Natural killer cell (primary cell): ENCODE data around the gene PNMA8A. TPM values are rescaled to one million over a fixed set of nuclear protein-coding genes. Genes with fewer than 3 reads are reported as not detected.

Experiments used
- ATAC-seq, 3 donors: fragments of 150-1000 bp in 2 of 3; fragments of 200-7000 bp in 1 of 3; cut with Tn5 transposase; 1 replicate in 1 of 3; 2 replicates in 2 of 3; pipeline ENCODE4 v1.10.0; 2021; ENCODE audit warnings: mild to moderate bottlenecking in 2 of 3, moderate library complexity in 2 of 3
- DNase-seq, 2 donors: peaks; one replicate each; pipeline versions ENCODE4 v3.0.0 to v3.0.0-alpha.2; 2013 to 2021; ENCODE audit warnings: mixed read lengths in 1 of 2
- H3K27ac ChIP-seq: one replicate; pipeline ENCODE4 v1.5.1; 2013; ENCODE audit warnings: mild to moderate bottlenecking, low read length
- H3K27me3 ChIP-seq: one replicate; pipeline ENCODE4 v1.6.1; 2013; ENCODE audit warnings: low read length; ENCODE audit not compliant: control insufficient read depth, insufficient read depth
- H3K36me3 ChIP-seq: one replicate; pipeline ENCODE4 v1.6.1; 2013; ENCODE audit warnings: low read length; ENCODE audit not compliant: control insufficient read depth, insufficient read depth
- H3K4me1 ChIP-seq: one replicate; pipeline ENCODE4 v1.6.1; 2013; ENCODE audit warnings: low read length; ENCODE audit not compliant: control insufficient read depth, insufficient read depth
- H3K4me3 ChIP-seq: one replicate; pipeline ENCODE4 v1.5.1; 2013; ENCODE audit warnings: low read length
- H3K9me3 ChIP-seq: one replicate; pipeline ENCODE4 v1.6.1; 2013; ENCODE audit warnings: low read length; ENCODE audit not compliant: control insufficient read depth, insufficient read depth
- H3K27ac Mint-ChIP-seq, 2 donors: one replicate each; pipeline ENCODE4 v1.8.0; 2022; ENCODE audit warnings: mild to moderate bottlenecking in 2 of 2, mixed read lengths in 2 of 2, moderate library complexity in 1 of 2
- H3K27me3 Mint-ChIP-seq, 2 donors: one replicate each; pipeline ENCODE4 v1.8.0; 2022; ENCODE audit warnings: low read depth in 2 of 2, mixed read lengths in 2 of 2
- H3K36me3 Mint-ChIP-seq: one replicate; pipeline ENCODE4 v1.8.0; 2022; ENCODE audit warnings: mixed read lengths
- H3K4me1 Mint-ChIP-seq, 2 donors: one replicate each; pipeline ENCODE4 v1.8.0; 2022; ENCODE audit warnings: mixed read lengths in 2 of 2
- H3K4me3 Mint-ChIP-seq: one replicate; pipeline ENCODE4 v1.8.0; 2022; ENCODE audit warnings: mild to moderate bottlenecking, moderate library complexity, mixed read lengths
- H3K9me3 Mint-ChIP-seq, 2 donors: one replicate each; pipeline ENCODE4 v1.8.0; 2022; ENCODE audit warnings: mixed read lengths in 2 of 2
- CTCF ChIP-seq: fragments of 200-600 bp; IDR thresholded peaks from one replicate; pipeline ENCODE4 v1.8.0; 2022; ENCODE audit warnings: antibody characterized with exemption
- WGBS: methylation state at CpG from one replicate; pipeline ENCODE4 v1.1.7; 2013; ENCODE audit warnings: missing lambda C conversion rate; ENCODE audit not compliant: insufficient coverage; 5-methylcytosine and 5-hydroxymethylcytosine counted together
- intact Hi-C: fragments of 100-400 bp; cut with micrococcal nuclease; formaldehyde crosslinking; loops from one replicate; pipeline ENCODE4 v1.14.2; 2022
- total RNA-seq, 4 donors: library from RNA; stranded (reverse); fragments of 120-200 nt in 1 of 4; gene quantifications; one replicate each; pipeline versions ENCODE4 v1.2.3 to v1.2.4, GENCODE V29; 2013 to 2022

PNMA8A gene
- total RNA-seq, 3 donors from 2014 or later (not counting 1 experiment from before 2014, with no cell fraction given), result not detected

GRCh38 chr19:46456930-46457329 lies 14.4 kb downstream of the PNMA8A start:
- no peak overlapping the region for H3K4me3 ChIP-seq
- no peak for TF ChIP-seq CTCF
- H3K4me1 ChIP-seq, result no peaks in the 10 kb centered on the region
- no peaks in the 10 kb centered on the region for H3K9me3 ChIP-seq
- Mint-ChIP-seq H3K4me3 (no peak overlapping the region), H3K27ac (no peak overlapping the region), H3K4me1 (no peaks in the 10 kb centered on the region), H3K27me3 (peaks cover 10 to 20% of the 10 kb centered on the region in 2 donors), H3K9me3 (no peaks in the 10 kb centered on the region), H3K36me3 (no peaks in the 10 kb centered on the region)
- no peak overlapping the region for H3K27ac ChIP-seq
- no peaks in the 10 kb centered on the region for H3K27me3 ChIP-seq
- 90% methylated on average over 3 of the region's 5 CpGs for WGBS
- ATAC-seq, result no peak
- intact Hi-C loops, result no loop called here
- H3K36me3 ChIP-seq, result no peaks in the 10 kb centered on the region
- no peak for DNase-seq

DNA sequence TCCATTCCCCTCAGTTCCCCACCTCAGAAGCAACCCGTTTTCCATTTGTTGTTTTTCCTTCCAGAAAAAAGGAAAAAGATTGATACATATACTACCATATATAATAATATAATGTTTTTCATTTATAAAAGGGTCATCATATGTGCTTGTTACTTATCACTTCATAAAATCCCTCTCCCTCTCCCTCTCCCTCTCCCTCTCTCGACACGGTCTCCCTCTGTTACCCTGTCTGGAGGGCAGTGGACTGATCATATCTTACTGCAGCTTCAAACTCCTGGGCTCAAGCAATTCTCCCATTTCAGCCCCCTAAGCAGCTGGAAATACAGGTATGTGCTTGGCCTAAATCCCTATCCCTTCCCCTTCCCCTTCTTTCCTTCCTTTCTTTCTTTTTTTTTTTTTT lies 17.1 kb downstream of the PNMA8A start:
- H3K27ac Mint-ChIP-seq, result no peak overlapping the region
- Histone ChIP-seq H3K27ac (no peak overlapping the region), H3K9me3 (no peaks in the 10 kb centered on the region), H3K36me3 (no peaks in the 10 kb centered on the region), H3K4me3 (no peak overlapping the region), H3K4me1 (no peaks in the 10 kb centered on the region), H3K27me3 (no peaks in the 10 kb centered on the region)
- intact Hi-C loops, result no loop called here
- peaks cover 0 to 4% of the 10 kb centered on the region in 2 donors for H3K9me3 Mint-ChIP-seq
- peaks cover 20 to 21% of the 10 kb centered on the region in 2 donors for H3K27me3 Mint-ChIP-seq
- ATAC-seq, result no peak
- H3K4me1 Mint-ChIP-seq, result no peaks in the 10 kb centered on the region
- H3K4me3 Mint-ChIP-seq, result no peak overlapping the region
- no peak for DNase-seq
- no peaks in the 10 kb centered on the region for H3K36me3 Mint-ChIP-seq
- WGBS, result 53% methylated on average over 2 of the region's 3 CpGs
- TF ChIP-seq CTCF, result no peak

GRCh38 chr19:46453661-46454060 lies 17.7 kb downstream of the PNMA8A start:
- ATAC-seq (no peak), DNase-seq (no peak)
- TF ChIP-seq CTCF, result no peak
- Histone ChIP-seq H3K4me3 (no peak overlapping the region), H3K4me1 (no peaks in the 10 kb centered on the region), H3K27ac (no peak overlapping the region), H3K36me3 (no peaks in the 10 kb centered on the region), H3K27me3 (no peaks in the 10 kb centered on the region), H3K9me3 (no peaks in the 10 kb centered on the region)
- no peaks in the 10 kb centered on the region for H3K4me1 Mint-ChIP-seq
- no peak overlapping the region for H3K4me3 Mint-ChIP-seq
- intact Hi-C loops, result no loop called here
- no peaks in the 10 kb centered on the region for H3K36me3 Mint-ChIP-seq
- H3K9me3 Mint-ChIP-seq, result peaks cover 0 to 4% of the 10 kb centered on the region in 2 donors
- WGBS, result 81% methylated on average over 6 of the region's 6 CpGs
- H3K27me3 Mint-ChIP-seq, result peaks cover 16 to 21% of the 10 kb centered on the region in 2 donors
- no peak overlapping the region for H3K27ac Mint-ChIP-seq

DNA sequence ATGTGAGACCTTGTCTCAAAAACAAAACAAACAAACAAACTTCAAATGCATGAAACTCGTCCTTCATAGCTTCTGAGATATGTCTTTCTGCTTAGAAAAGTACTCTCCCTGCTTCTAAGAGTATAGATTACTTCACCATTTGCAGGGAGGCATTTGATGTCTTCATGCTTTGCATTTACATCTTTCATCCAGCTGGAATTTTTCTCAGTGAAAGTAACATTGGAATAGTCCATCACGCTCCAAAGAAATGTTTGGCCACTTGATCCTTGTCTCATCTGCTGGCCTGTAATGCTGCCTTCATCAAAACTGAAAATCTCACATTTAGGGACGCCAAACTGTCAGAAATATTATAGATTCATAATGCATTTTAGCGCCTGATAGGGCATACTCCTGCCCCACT lies 19.2 kb downstream of the PNMA8A start:
- H3K4me3 ChIP-seq, result no peak overlapping the region
- Mint-ChIP-seq H3K9me3 (peaks cover 0 to 4% of the 10 kb centered on the region in 2 donors), H3K4me3 (no peak overlapping the region), H3K36me3 (no peaks in the 10 kb centered on the region), H3K27me3 (peaks cover 13% of the 10 kb centered on the region in 2 donors), H3K27ac (no peak overlapping the region), H3K4me1 (no peaks in the 10 kb centered on the region)
- H3K4me1 ChIP-seq, result no peaks in the 10 kb centered on the region
- intact Hi-C loops, result no loop called here
- ATAC-seq (no peak), DNase-seq (no peak)
- H3K36me3 ChIP-seq, result no peaks in the 10 kb centered on the region
- WGBS, result 51% methylated on average over 4 of the region's 4 CpGs
- no peak for TF ChIP-seq CTCF
- H3K9me3 ChIP-seq, result no peaks in the 10 kb centered on the region
- peaks cover 2% of the 10 kb centered on the region for H3K27me3 ChIP-seq
- no peak overlapping the region for H3K27ac ChIP-seq
